ENCODE data around the gene RTN4RL2. TPM values are rescaled to one million over a fixed set of nuclear protein-coding genes. Genes with fewer than 3 reads are reported as not detected.

Gene RTN4RL2
- total RNA-seq, 1 experiment from 2014 or later, result 4.6 TPM

- peak overlapping the region; percentile 80 for H2AFZ ChIP-seq
- no peaks in the 10 kb centered on the region for H4K20me1 ChIP-seq (ENCODE audit: insufficient read depth)
- H3K79me2 ChIP-seq (ENCODE audit: low read depth), result no peaks in the 10 kb centered on the region
- peaks cover 3% of the 10 kb centered on the region; the same call in 1 of the 2 replicates for H3F3A ChIP-seq (ENCODE audit: insufficient read depth, low read depth)
- peaks cover 21% of the 10 kb centered on the region for H3K27me3 ChIP-seq (ENCODE audit: insufficient read depth, low read depth)
- no peaks in the 10 kb centered on the region for H3K9me3 ChIP-seq (ENCODE audit: insufficient read depth, low read depth)
- peak overlapping the region; percentile 81 for H3K4me2 ChIP-seq
- no TSS peak for BruUV-seq (replicated peaks)
- intact Hi-C loops (cut with micrococcal nuclease; ENCODE audit: unreplicated experiment), result no loop called here
- H3K4me3 ChIP-seq, result peak overlapping the region; percentile 69
- ChIA-PET CTCF (interaction anchor here (0.7 kb wide), 1 partner anchor 15 kb away, joined by 3 read pairs; no protein-coding TSS in a partner anchor), POLR2A (ENCODE audit: unreplicated experiment) (interaction anchor here (0.5 kb wide), 1 partner anchor 16 kb away, joined by 3 read pairs; no protein-coding TSS in a partner anchor)
- H3K4me1 ChIP-seq (replicated peaks; ENCODE audit: insufficient read depth), result peaks cover 12% of the 10 kb centered on the region; the same call in 1 of the 2 replicates
- no peak for DNase-seq
- H3K27ac ChIP-seq, result no peak overlapping the region
- no peak for TF ChIP-seq CTCF (conservative IDR thresholded peaks at IDR 0.05)
- TF ChIP-seq EZH2 (IDR thresholded peaks at IDR 0.05; ENCODE audit: low read depth), result no peak
- H3K36me3 ChIP-seq (ENCODE audit: low read depth), result no peaks in the 10 kb centered on the region
- H3K9me2 ChIP-seq (ENCODE audit: insufficient read depth), result no peaks in the 10 kb centered on the region
Measured at GRCh38 chr11:57516061-57516443, 55.7 kb downstream of the RTN4RL2 start.

GRCh38 chr11:57521116-57521515, 60.8 kb downstream of the RTN4RL2 start:
- no peaks in the 10 kb centered on the region for H3K4me1 ChIP-seq (replicated peaks; ENCODE audit: insufficient read depth)
- H3K9me2 ChIP-seq (ENCODE audit: insufficient read depth), result no peaks in the 10 kb centered on the region
- no peak overlapping the region for H3K4me2 ChIP-seq
- no peaks in the 10 kb centered on the region for H3K79me2 ChIP-seq (ENCODE audit: low read depth)
- H3F3A ChIP-seq (ENCODE audit: insufficient read depth, low read depth), result peaks cover 1% of the 10 kb centered on the region; the same call in 1 of the 2 replicates
- H3K9me3 ChIP-seq (ENCODE audit: insufficient read depth, low read depth), result no peaks in the 10 kb centered on the region
- no peak for DNase-seq
- ChIA-PET POLR2A (ENCODE audit: unreplicated experiment) (interaction anchor here (0.6 kb wide), 1 partner anchor 9 kb away, joined by 4 read pairs; the partner anchor contains the start of gene TIMM10), CTCF (interaction anchor here (1.1 kb wide), 1 partner anchor 28 kb away, joined by 8 read pairs; no protein-coding TSS in a partner anchor)
- H4K20me1 ChIP-seq (ENCODE audit: insufficient read depth), result no peaks in the 10 kb centered on the region
- H3K4me3 ChIP-seq, result no peak overlapping the region
- intact Hi-C loops (cut with micrococcal nuclease; ENCODE audit: unreplicated experiment), result no loop called here
- H3K27ac ChIP-seq, result no peak overlapping the region
- H3K27me3 ChIP-seq (ENCODE audit: insufficient read depth, low read depth), result no peaks in the 10 kb centered on the region
- H3K36me3 ChIP-seq (ENCODE audit: low read depth), result no peaks in the 10 kb centered on the region; the same call in 1 of the 2 replicates
- no peak overlapping the region for H2AFZ ChIP-seq
- TF ChIP-seq EZH2 (IDR thresholded peaks at IDR 0.05; ENCODE audit: low read depth), result no peak
- no peak for TF ChIP-seq CTCF (conservative IDR thresholded peaks at IDR 0.05)
- no TSS peak for BruUV-seq (replicated peaks)

GRCh38 chr11:57523419-57523818, 63.1 kb downstream of the RTN4RL2 start:
- POLR2A ChIA-PET (ENCODE audit: unreplicated experiment), result no interaction called here
- DNase-seq, result no peak
- H3K9me2 ChIP-seq (ENCODE audit: insufficient read depth), result no peaks in the 10 kb centered on the region
- no peaks in the 10 kb centered on the region for H3K27me3 ChIP-seq (ENCODE audit: insufficient read depth, low read depth)
- no peaks in the 10 kb centered on the region for H3K9me3 ChIP-seq (ENCODE audit: insufficient read depth, low read depth)
- no peak overlapping the region for H3K4me3 ChIP-seq
- intact Hi-C loops (cut with micrococcal nuclease; ENCODE audit: unreplicated experiment), result no loop called here
- TF ChIP-seq EZH2 (IDR thresholded peaks at IDR 0.05; ENCODE audit: low read depth), result no peak
- no peak for TF ChIP-seq CTCF (conservative IDR thresholded peaks at IDR 0.05)
- CTCF ChIA-PET, result interaction anchor here (0.7 to 4.4 kb wide), 2 partner anchors 30 to 141 kb away, joined by 5 to 48 read pairs; no protein-coding TSS in a partner anchor
- no peak overlapping the region for H3K4me2 ChIP-seq
- H3K4me1 ChIP-seq (replicated peaks; ENCODE audit: insufficient read depth), result peaks cover 6% of the 10 kb centered on the region; the same call in 1 of the 2 replicates
- no peaks in the 10 kb centered on the region for H3K79me2 ChIP-seq (ENCODE audit: low read depth)
- H3K27ac ChIP-seq, result no peak overlapping the region
- H2AFZ ChIP-seq, result no peak overlapping the region
- H3F3A ChIP-seq (ENCODE audit: insufficient read depth, low read depth), result peaks cover 5% of the 10 kb centered on the region; the same call in 1 of the 2 replicates
- H3K36me3 ChIP-seq (ENCODE audit: low read depth), result no peaks in the 10 kb centered on the region; the same call in 1 of the 2 replicates
- H4K20me1 ChIP-seq (ENCODE audit: insufficient read depth), result no peaks in the 10 kb centered on the region
- BruUV-seq (replicated peaks), result no TSS peak

Other genes starting within 250 kb of the RTN4RL2 start
- gene APLNR, start 223.3 kb upstream of the RTN4RL2 start, total RNA-seq (2021), result not detected in 2 replicates
- gene TNKS1BP1, start 135.6 kb upstream of the RTN4RL2 start, total RNA-seq (2021), result 181 and 218 TPM in 2 replicates
- gene SSRP1, start 124.6 kb upstream of the RTN4RL2 start, total RNA-seq (2021), result 286 and 290 TPM in 2 replicates
- not detected in 2 replicates for gene P2RX3, start 122.2 kb upstream of the RTN4RL2 start, total RNA-seq (2021)
- gene PRG3, start 79.4 kb upstream of the RTN4RL2 start, total RNA-seq (2021), result not detected in 2 replicates
- gene PRG2, start 69.9 kb upstream of the RTN4RL2 start, total RNA-seq (2021), result not detected in 2 replicates
- 35.7 and 41.3 TPM in 2 replicates for gene SLC43A3, start 33.4 kb upstream of the RTN4RL2 start, total RNA-seq (2021)
- 3.2 and 4.0 TPM in 2 replicates for gene SLC43A1, start 55.2 kb downstream of the RTN4RL2 start, total RNA-seq (2021)
- gene TIMM10, start 70.2 kb downstream of the RTN4RL2 start, total RNA-seq (2021), result 90.2 and 94.7 TPM in 2 replicates
- not detected in 2 replicates for gene SMTNL1, start 77.1 kb downstream of the RTN4RL2 start, total RNA-seq (2021)
- gene UBE2L6, start 107.1 kb downstream of the RTN4RL2 start, total RNA-seq (2021), result 121 and 122 TPM in 2 replicates
- 3.1 TPM in 2 replicates for gene SERPING1, start 137.2 kb downstream of the RTN4RL2 start, total RNA-seq (2021)
- gene YPEL4, start 189.4 kb downstream of the RTN4RL2 start, total RNA-seq (2021), result 0.48 and 0.98 TPM in 2 replicates
- 23.4 and 24.2 TPM in 2 replicates for gene CLP1, start 197.2 kb downstream of the RTN4RL2 start, total RNA-seq (2021)
- gene ZDHHC5, start 207.6 kb downstream of the RTN4RL2 start, total RNA-seq (2021), result 94.2 and 101 TPM in 2 replicates

Measured in PC-9 (cell line).